Sciatic nerve (tissue), 2 donors: ENCODE results near the gene FA2H. TPM values are rescaled to one million over a fixed set of nuclear protein-coding genes. Genes with fewer than 3 reads are reported as not detected.
"Not testable (repeated sequence)": the region's sequence is repeated elsewhere in the genome, so short reads cannot be mapped to it uniquely, and the experiment has no call there.

Source experiments
- ATAC-seq: fragments of 200-7000 bp; cut with Tn5 transposase; one replicate; pipeline ENCODE4 v1.9.1; 2020; ENCODE audit warnings: mild to moderate bottlenecking, moderate library complexity
- DNase-seq: peaks from one replicate; pipeline ENCODE4 v3.0.0-alpha.2; 2020; ENCODE audit warnings: low spot score
- intact Hi-C: fragments of 100-400 bp; cut with DNase I; formaldehyde crosslinking; loops from one replicate; pipeline ENCODE4 v1.14.2; 2022
- total RNA-seq: library from RNA; stranded (reverse); fragmentation: NEBNext Ultra II Directional; extraction: Animal tissue kit (Norgen Biotek cat#: 25700); gene quantifications from one replicate; pipeline ENCODE4 v1.2.1, GENCODE V29; 2021
- donor health status: DM: no; HTN: no; CAD: no.
- donor health status: DM: no; HTN: no; CAD: no.

The FA2H gene, protein sequence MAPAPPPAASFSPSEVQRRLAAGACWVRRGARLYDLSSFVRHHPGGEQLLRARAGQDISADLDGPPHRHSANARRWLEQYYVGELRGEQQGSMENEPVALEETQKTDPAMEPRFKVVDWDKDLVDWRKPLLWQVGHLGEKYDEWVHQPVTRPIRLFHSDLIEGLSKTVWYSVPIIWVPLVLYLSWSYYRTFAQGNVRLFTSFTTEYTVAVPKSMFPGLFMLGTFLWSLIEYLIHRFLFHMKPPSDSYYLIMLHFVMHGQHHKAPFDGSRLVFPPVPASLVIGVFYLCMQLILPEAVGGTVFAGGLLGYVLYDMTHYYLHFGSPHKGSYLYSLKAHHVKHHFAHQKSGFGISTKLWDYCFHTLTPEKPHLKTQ
- 52.2 TPM for total RNA-seq

DNA sequence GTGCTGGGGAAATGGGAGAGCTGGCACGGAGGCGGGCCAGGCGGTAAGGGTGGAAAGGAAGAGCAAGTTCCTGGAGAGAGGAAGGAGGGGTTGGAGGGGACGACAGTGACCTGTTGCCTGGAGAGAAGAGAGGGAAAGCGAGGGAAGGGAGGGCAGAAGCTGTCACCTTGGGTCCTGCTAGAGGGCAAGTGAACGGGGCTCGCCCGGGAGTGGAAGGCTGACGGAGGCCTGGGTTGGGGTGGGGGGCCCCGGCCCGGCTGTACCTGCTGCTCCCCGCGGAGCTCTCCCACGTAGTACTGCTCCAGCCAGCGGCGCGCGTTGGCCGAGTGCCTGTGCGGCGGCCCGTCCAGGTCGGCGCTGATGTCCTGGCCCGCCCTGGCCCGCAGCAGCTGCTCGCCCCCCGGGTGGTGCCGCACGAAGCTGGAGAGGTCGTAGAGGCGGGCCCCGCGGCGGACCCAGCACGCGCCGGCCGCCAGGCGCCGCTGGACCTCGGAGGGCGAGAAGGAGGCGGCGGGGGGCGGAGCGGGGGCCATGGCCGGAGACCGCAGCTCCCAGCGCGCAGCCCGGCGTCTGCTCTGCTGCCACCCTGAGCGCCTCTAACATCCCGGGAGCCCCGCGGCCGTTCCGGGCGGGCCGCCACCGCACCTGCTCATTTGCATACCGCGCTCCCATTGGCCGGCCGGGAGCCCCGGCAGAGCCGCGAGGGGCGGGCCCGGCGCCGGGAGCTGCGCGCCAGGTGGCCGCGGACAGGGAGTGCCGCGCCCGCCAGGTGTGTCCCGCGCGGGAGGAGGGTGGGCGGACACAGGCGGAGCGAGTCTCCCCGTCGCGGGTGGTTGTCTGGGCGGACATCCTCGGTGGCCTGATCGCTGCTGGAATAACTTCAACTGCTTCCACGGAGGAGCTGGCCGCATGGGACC lies at the start of gene FA2H:
Gene FA2H, minus strand, starts transcription at position 598 of the 917 bp plus-strand sequence. Its CDS starts 65 bp downstream, at position 533.
- DNase-seq = peak; percentile 71
- ATAC-seq = peak; percentile 73
- intact Hi-C loops = no loop called here

DNA sequence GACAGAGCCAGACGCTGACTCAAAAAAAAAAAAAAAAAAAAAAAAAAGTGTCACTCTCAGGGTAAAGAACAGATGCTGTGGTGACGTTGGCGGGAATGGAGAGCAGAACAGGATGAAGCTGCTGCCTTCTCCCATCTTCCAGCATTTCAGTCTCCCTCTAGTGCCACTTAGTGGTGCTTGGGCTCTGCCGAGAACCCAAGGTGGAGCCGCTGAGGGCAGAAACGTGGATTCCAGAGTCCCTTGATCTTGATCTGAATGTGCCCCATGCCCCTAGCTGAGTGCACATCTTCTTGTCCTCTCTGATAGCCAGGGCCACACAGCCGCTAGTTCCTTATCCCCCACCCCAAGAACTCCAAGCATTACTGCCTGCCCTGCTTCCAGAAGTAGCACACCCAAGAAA lies 43.2 kb upstream of the FA2H start:
- intact Hi-C loops = no loop called here
- no peak for ATAC-seq
- no peak for DNase-seq

DNA sequence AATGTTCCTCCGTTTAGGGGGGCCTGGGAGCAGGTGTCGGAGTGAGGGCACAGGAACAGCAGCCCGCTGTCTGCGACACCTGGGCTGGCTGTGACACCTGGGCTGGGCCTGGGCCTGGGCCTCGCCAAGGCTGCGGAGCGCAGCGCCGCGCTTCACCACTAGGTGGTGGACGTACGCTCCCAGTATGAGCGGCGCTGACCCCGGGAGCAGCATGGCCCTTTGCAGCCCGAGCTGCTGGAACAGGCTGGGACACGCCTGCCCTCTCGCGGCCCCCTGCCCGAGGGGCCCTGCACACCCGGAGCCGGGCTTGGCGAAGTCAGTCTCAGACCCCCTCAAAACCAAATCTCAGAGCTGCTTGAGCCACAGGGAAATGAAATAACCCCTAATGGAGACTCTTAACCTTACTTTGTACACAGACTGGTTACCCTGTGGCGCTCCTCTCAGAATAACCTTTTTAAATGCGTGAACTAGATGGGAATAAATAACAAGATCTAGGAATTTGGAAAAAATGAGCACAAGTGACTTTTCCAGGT lies 38.6 kb upstream of the FA2H start:
- DNase-seq (peak; percentile 87), ATAC-seq (peak; percentile 97)
- intact Hi-C loops = no loop called here

DNA sequence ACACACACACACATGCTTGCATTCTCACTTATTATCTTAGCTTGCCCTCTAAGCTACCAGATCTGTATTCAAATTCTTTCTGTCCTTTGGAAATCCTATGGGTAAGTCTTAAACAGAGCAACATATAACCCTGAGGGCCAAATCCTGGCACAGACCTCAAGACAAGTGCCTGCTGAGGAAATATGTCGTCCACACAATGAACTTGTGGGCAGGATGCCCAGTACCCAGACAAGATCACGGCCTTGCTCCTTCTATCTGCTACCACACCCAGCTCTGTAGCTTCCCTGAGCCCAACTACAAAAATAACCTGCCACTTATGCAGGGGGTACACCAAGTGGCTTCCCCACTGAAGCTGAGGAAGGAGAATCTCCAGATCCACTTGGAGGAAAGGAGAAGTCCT lies 37.3 kb upstream of the FA2H start:
- DNase-seq = no peak

DNA sequence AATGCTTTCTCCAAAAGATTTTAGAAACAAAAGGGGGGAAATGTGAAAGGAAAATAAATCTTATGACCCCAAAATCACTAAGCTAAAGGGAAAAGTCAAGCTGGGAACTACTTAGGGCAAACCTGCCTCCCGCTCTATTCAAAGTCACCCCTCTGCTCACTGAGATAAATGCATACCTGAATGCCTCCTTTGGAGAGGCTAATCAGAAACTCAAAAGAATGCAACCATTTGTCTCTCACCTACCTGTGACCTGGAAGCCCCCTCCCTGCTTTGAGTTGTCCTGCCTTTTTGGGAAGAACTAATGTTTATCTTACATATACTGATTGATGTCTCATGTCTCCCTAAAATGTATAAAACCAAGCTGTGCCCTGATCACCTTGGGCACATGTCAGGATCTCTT lies 36.6 kb upstream of the FA2H start:
- intact Hi-C loops, ATAC-seq, DNase-seq: not testable (repeated sequence)

More for the DNA sequence above, 37.3 kb upstream of the FA2H start:
- intact Hi-C loops = no loop called here
- no peak for ATAC-seq

DNA sequence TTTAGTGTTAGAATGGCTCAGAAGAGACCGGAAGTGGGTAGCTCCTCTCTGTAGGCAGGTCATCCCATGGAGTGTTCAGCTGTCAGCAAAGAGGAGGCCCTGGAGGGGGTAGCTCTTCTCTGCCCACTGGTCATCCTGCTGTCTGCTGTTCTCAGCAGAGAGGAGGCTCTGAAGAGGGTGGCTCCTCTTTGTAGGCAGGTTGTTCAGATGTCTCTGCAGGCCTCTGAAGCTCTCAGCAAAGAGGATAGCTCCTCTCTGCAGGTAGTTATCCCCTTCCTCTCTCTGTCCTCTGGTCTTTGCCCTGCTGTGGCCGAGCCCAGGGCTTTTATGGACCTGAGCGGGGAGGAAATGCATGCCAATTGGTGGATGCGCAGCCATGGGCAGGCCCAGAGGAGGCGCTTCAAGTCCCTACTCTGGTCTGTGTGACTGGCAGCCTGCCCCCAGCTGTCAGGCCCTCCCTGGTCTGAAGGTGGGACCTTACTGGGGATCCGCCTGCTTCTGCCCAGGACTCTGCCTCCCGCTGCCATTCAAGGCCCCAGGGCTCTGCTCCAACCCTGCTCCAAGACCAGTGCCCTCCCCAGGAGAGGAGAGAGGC lies 32.5 kb upstream of the FA2H start:
- no peak for ATAC-seq
- no peak for DNase-seq
- intact Hi-C loops = no loop called here

DNA sequence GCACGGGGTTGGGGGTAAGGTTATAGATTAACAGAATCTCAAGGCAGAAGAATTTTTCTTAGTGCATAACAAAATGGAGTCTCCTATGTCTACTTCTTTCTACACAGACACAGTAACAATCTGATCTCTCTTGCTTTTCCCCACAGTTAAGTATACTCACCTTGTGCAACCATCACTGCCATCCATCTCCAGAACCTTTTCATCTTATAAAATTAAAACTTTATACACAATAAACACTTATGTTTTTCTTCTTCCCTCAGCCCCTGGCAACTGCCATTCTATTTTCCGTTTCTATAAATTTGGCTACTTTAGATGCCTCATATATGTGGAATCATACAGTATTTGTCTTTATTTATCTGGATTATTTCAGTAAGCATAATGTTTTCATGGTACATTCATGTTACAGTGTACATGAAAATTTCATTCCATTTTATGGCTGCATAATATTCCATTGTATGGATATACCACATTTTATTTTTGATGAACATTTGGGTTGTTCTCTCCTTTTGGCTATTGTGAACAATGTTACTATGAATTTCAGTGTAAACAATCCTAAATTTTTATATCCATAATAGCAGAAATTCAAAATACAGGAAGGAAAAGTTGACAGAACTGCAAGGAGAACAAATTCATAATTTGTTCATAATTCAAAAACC lies 25.7 kb upstream of the FA2H start:
- ATAC-seq (no peak), DNase-seq (no peak)
- intact Hi-C loops = no loop called here

DNA sequence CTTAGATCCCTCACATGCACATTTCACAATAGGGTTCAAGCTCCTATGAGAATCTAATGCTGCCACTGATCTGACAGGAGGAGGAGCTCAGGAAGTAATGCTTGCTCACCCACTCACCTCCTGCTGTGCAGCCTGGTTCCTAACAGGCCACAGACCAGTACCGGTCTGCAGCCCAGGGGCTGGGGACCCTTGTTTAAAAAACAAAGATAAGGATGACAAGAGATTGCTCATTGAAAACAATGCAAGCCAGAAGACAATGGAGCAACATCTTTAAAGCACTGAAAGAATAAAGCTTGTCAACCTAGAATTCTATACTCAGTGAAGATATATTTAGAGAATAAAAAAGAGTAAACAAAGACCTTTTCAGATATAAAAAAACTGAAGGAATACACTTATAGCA lies 22.8 kb upstream of the FA2H start:
- DNase-seq (no peak), ATAC-seq (no peak)
- intact Hi-C loops = no loop called here

DNA sequence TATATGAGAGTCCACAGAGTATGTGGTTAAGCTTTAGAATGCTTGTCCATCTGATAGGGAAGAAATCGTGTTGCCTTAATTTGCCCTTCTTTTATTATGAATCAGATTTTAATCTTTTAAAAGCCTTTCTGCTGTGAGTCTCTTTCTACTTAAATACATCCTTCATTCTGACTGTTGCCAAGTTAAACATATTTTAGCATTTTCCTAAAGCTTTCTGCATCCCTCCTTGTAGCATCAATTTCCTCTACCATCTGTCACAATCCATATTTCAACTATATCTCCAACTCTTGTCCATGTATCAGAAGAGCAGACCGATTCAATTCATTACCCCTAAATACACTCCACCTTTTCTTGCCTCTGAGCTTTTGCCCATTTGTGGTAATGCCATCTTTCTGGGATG lies 20.5 kb upstream of the FA2H start:
- DNase-seq = no peak
- ATAC-seq = no peak
- intact Hi-C loops = no loop called here

DNA sequence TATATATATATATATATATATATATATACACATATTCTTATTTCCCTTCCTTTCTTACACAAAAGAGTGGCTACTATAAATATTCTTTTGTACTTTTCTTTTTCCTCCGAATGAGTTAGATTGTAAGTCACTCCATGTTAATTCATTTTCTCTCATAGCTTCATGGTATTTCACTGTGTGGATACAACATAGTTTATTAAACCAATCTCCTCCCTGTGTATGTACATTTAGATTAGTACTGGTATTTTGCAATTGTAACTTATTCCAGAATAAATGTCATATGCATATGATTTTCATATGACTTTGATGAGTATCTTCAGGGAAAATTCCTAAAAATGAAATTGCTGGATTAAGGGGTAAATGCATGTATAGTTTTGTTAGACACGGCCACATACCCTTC lies 20.0 kb upstream of the FA2H start:
- ATAC-seq = no peak
- DNase-seq = no peak
- intact Hi-C loops = no loop called here

DNA sequence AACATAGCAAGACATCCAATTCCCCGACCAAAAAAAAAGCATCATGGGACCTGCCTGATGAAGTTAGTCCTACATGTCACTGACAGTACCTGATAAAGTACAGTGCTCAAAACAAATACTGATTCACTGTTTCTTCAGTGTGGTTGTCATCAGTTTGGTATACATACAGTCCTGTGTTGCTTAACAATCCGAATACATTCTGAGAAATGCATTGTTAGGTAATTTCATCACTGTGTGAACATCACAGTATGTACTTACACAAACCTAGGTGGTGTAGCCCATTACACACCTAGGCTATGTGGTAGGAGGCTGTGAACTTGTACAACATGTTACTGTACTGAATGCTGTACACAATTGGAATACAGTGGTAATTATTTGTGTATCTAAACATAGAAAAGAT lies 19.0 kb upstream of the FA2H start:
- intact Hi-C loops = no loop called here
- DNase-seq (no peak), ATAC-seq (no peak)

DNA sequence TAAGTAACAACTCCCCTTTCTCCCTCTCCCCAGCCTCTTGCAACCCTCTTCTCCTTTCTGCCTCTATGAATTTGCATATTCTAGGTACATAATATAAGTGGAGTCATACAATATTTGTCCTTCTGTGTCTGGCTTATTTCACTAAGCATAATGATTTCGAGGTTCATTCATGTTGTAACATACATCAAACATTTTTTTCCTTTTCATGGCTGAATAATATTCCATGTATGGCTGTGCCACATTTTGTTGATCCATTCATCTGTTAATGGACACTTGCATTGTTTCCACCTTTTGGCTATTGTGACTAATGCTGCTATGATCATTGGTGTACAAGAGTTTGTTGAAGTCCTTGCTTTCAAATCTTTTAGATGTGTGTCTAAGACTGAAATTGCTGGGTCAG lies 17.6 kb upstream of the FA2H start:
- ATAC-seq (no peak), DNase-seq (no peak)
- intact Hi-C loops = no loop called here

DNA sequence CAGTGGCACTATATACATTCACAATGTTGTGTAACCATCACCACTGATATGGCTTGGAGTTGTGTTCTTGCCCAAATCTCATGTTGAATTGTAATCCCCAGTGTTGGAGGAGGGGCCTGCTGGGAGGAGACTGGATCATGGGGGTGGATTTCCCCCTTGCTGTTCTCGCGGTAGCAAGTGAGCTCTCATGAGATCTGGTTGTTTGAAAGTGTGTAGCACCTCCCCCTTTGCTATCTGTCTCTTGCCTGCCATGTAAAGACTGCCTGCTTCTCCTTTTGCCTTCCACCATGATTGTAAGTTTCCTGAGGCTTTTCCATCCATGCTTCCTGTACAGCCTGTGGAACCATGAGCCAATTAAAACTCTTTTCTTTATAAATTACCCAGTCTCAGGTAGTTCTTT lies 17.1 kb upstream of the FA2H start:
- DNase-seq, ATAC-seq, intact Hi-C loops: not testable (repeated sequence)

DNA sequence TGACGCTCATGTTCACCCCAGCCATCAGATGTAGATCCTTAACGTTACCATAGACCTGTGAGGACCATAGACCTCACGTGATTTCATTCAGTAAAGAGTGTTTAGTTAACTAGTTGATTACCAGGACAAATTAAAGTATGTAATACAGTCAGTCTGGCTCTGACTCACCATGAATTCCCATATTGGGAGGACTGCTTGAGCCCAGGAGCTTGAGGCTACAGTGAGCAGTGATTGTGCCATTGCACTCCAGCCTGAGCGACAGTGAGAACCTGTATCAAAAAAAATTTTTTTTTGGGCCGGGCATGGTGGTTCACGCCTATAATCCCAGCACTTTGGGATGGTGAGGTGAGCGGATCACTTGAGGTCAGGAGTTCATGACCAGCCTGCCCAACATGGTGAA lies 13.5 kb upstream of the FA2H start:
- intact Hi-C loops = no loop called here
- DNase-seq (no peak), ATAC-seq (no peak)

DNA sequence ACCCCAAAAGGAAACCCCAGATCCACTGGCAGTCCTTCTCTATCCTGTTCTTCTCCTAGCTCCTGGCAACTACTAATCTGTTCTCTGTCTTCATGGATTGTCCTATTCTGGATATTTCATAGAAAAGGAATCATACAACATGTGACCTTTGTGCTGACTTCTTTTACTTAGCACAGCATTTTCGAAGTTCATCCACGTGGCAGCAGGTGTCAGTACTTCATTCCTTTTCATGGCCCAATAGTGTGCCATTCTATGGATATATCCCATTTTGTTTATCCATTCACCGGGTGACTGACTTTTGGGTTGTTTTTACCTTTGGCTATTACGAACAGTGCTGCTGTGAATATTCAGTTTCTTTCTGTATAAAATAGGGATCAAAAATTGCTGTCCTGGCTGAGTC lies 10.4 kb upstream of the FA2H start:
- ATAC-seq (no peak), DNase-seq (no peak)
- intact Hi-C loops = no loop called here

DNA sequence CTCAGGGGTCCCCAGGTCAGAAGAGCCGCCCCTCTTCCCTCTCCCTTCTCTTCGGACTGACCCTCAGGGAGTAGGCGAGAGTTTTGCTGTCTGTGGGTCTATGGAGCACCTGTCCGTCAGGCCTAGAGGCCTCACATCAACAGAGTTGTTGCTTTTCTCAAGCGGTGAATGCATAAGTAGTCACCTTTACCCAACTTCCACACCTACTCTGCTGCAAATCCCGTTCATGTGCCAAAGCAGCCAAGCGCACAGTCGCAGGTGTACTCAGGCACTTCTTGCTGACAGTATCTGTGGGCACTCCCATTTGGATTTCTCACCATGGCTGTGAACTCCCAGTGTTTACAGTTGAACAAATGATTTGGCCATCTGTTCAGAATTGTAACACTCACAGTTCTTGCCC lies 4.0 kb upstream of the FA2H start:
- no peak for ATAC-seq
- no peak for DNase-seq
- intact Hi-C loops = no loop called here

DNA sequence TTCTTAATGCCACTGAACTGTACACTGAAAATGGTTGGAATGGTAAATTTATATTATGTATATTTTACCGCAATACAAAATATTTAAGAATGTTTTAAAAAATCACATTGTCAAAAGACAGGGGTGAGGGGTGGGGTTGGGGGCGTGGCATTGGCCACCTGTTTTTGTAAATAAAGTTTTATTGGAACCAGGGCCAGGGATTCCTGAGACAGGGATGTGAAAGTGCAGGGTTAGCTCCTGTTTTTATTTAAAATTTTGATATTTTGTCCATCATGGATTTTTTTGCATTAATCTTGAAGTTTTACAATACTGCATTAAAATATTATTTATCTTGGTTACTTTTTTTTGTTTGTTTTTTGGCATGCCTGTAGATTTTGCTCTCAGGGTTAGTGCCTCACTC lies 2.3 kb upstream of the FA2H start:
- no peak for ATAC-seq
- intact Hi-C loops = no loop called here
- DNase-seq = no peak

DNA sequence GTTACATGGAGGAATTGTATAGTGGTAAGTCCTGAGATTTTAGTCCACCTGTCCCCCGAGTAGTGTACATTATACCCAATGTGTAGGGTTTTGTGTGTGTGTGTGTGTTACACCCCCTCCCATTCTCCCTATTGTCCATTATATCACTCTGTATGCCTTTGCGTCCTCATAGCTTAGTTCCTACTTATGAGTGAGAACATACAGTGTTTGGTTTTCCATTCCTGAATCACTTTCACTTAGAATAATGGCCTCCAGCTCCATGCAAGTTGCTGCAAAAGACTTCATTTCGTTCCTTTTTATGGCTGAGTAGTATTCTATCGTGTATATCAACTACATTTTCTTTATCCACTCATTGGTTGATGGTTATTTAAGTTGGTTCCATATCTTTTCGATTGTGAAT lies 635 bp upstream of the FA2H start:
- DNase-seq (no peak), ATAC-seq (no peak)
- intact Hi-C loops = no loop called here
